Measurements from ENCODE around the gene KRTAP5-3. TPM values are rescaled to one million over a fixed set of nuclear protein-coding genes. Genes with fewer than 3 reads are reported as not detected.

KRTAP5-3 gene, protein sequence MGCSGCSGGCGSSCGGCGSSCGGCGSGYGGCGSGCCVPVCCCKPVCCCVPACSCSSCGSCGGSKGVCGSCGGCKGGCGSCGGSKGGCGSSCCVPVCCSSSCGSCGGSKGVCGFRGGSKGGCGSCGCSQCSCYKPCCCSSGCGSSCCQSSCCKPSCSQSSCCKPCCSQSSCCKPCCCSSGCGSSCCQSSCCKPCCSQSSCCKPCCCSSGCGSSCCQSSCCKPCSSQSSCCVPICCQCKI
- total RNA-seq: not detected

DNA sequence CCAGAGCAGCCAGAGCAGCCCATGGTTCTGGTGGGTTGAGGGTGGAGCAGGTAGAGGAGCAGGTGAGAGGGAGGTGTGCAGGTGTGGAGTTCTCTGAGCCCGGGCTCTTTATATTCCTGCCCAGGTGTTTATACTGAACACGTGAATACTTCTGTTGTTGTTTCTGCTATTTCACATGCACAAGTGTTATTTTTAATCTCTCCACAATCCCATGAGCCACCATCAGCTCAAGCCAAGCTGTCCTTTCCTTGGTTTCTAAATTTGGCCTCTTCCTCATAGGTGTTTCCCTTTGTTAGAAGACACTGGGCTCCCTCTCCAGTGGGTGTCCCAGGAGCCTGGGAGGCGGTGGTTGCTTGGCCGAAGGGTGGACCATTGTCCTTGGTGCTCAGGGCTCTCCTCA, at the start of gene KRTAP5-3:
Gene KRTAP5-3, minus strand, starts transcription at position 101 of the 400 bp plus-strand sequence. Its CDS starts 78 bp downstream, at position 23.
- TF ChIP-seq, protein P1, sequence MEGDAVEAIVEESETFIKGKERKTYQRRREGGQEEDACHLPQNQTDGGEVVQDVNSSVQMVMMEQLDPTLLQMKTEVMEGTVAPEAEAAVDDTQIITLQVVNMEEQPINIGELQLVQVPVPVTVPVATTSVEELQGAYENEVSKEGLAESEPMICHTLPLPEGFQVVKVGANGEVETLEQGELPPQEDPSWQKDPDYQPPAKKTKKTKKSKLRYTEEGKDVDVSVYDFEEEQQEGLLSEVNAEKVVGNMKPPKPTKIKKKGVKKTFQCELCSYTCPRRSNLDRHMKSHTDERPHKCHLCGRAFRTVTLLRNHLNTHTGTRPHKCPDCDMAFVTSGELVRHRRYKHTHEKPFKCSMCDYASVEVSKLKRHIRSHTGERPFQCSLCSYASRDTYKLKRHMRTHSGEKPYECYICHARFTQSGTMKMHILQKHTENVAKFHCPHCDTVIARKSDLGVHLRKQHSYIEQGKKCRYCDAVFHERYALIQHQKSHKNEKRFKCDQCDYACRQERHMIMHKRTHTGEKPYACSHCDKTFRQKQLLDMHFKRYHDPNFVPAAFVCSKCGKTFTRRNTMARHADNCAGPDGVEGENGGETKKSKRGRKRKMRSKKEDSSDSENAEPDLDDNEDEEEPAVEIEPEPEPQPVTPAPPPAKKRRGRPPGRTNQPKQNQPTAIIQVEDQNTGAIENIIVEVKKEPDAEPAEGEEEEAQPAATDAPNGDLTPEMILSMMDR (IDR thresholded peaks at IDR 0.05): no peak
- ATAC-seq (ENCODE audit: low FRiP score): no peak
- no peak for DNase-seq (ENCODE audit: low spot score)

DNA sequence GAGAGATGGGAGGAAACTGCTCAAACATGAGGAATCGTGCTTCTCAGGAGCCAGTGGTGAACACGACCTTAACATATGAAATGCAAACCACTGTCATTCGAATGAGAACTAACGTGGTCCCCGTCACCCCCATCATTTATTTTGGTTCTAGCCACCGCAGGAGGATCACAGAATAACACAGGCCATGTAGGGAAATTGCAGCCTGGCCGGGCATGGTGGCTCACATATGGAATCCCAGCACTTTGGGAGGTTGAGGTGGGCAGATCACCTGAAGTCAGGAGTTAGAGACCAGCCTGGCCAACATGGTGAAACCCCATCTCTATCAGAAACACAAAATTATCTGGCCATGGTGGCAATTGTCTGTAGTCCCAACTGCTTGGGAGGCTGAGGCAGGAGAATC, 48.4 kb upstream of the KRTAP5-3 start:
- DNase-seq (ENCODE audit: low spot score) (no peak), ATAC-seq (ENCODE audit: low FRiP score) (no peak)
- TF ChIP-seq, protein P1 (IDR thresholded peaks at IDR 0.05): no peak

DNA sequence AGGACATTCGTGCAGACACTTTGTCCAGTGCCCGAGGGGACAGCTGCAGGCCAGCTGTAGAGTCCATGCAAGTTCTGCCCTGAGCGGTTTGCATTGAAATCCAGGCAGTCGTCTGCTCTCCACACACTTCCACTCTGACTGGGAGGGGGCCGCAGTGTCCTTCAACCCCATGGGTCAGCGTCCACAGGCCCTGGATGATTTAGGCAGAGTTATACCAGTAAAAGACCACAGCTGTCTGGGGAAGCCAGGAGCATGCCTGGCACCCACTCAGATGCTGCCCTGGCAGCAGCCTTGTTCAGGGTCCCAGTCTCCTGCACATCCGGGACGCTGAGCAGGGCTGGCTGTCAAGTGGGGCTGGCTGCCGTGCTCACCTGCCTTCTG, 47.8 kb upstream of the KRTAP5-3 start:
- ATAC-seq (ENCODE audit: low FRiP score) (no peak), DNase-seq (ENCODE audit: low spot score) (no peak)
- TF ChIP-seq, protein P1 (IDR thresholded peaks at IDR 0.05): no peak

DNA sequence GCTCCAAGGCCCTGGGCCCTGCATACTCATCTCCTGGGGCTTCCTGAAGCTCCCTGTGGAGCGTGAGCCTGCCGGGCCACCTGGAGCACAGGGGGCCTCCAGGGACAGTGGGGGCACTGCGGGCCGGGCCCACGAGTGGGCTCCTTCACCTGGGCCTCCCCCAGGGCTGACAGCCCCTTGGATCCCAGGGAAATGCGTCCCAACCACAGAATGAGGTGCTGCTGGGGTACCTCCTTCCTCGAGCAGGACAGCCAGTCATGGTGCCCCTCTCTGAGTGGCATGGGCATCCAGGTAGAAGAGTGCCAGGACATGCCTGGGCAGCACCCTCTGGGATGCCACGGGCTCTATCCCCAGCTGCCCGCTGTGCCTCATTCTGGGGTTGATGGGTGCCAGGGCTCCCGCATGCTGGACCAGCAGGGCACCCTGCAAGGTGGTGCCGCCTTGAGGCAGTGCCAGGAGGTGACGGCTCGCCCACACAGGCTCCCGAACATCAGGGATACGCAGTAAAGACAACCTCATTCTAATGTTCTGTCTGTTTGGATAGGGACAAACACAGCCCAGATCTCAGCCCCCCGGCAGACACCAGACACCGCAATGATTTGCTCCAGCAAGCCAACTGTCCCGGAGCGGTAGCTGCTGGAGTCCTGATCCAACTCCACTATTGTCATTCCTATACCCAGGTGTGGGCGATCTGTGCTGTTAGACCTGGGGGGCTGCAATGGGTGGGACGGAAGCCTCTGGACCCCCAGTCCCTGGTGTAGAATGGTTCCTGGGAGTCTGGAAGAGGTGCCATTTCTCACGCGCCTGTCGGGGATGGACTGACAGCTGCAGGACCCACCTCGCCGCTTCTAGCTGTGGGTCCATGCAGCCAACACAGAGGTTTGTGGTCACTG, 47.2 kb upstream of the KRTAP5-3 start:
- TF ChIP-seq, protein P1 (IDR thresholded peaks at IDR 0.05): no peak
- no peak for ATAC-seq (ENCODE audit: low FRiP score)
- DNase-seq (ENCODE audit: low spot score): no peak

DNA sequence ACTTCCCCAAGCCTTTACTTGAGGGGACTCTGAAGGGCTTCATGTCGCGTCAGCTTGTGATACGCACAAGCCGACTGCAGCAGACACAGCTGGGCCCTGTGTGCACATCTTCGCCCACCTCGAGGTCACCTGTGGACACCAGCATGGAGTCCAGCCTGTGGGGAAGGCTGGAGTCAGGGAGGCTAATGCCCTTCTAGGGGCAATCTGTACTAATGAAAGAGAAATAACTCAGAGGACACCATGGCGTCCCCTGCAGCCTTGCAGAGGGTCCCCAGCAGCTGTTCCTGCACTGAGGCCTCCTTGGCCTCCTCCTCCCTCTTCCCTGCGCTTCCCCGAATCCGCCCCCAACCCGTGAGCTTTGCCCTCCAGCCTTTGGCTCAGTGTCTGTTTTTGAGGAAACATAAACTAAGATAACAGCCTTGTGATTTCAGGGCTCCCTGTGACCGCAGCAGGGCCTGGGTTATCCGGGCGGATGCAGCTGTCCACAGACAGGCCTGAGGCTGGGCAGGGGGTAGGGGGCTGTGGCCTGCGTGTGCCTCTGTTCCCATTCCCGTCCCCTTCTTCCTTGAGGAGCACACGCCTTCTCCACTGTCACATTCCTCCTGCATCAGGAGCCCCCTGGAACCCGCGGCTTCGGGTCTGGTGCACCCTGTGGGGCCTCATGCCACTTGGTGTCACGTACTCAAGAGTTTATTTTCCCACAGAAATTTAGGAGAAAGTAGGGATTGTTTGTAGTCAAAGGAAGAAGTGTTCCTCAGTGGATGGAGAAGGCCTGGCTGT, 46.3 kb upstream of the KRTAP5-3 start:
- no peak for ATAC-seq (ENCODE audit: low FRiP score)
- no peak for DNase-seq (ENCODE audit: low spot score)
- TF ChIP-seq, protein P1 (IDR thresholded peaks at IDR 0.05): no peak

DNA sequence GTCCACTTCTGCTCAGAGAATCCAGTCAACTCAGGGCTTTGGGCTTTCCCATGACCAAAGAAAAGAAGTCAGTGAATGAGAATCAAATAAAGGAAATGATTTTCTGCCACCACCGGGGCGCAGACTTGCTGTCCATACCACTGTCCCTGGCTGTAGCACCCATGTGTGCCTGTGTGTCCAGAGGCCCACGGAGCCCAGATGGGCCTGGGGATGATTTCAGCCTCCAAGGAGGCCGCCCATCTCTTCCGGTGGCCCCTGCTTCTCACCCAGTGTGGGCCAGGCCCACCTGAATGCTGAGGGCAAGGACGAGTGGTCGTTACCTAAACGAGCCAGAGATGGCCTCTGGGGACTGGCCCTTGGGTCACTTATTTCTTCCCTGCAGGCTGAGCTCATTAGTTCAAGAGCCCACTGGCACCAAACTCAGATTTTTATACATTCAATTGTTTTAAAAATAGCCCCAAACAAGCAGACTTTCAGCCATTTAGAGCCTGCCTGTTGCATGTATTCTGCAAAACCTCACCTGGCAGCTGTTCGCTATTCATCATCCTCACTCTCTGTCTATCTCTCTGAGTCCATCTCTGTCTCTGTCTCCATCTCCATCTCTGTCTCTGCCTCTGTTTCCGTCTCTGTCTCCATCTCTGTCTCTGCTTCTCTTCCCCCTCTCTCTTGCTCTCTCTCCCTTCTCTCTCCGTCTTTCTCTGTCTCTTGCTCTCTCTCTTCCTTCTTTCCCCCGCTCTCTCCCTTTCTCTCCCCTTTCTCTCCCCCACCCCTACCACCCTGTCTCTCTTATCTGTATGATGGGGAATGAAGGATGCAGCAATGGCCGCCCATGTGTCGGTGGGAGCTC, 45.5 kb upstream of the KRTAP5-3 start:
- TF ChIP-seq, protein P1 (IDR thresholded peaks at IDR 0.05): no peak
- DNase-seq (ENCODE audit: low spot score): no peak
- no peak for ATAC-seq (ENCODE audit: low FRiP score)
